Vagina (tissue), 2 donors: Measurements from ENCODE around the gene EML3. TPM values are rescaled to one million over a fixed set of nuclear protein-coding genes. Genes with fewer than 3 reads are reported as not detected.
"Not testable (repeated sequence)": the region's sequence is repeated elsewhere in the genome, so short reads cannot be mapped to it uniquely, and the experiment has no call there.

Source experiments
- DNase-seq, 2 donors: peaks; one replicate each; pipeline ENCODE4 v3.0.0-alpha.2; 2017; ENCODE audit errors: extremely low spot score in 2 of 2
- H3K27ac ChIP-seq: fragments of 200-600 bp; sonication (generic); one replicate; pipeline ENCODE4 v1.5.1; 2019
- H3K27me3 ChIP-seq: fragments of 200-600 bp; sonication (generic); one replicate; pipeline ENCODE4 v1.5.1; 2019
- H3K36me3 ChIP-seq, 2 donors: fragments of 200-600 bp; sonication (generic); one replicate each; pipeline ENCODE4 v1.5.1; 2017 to 2019
- H3K4me1 ChIP-seq: fragments of 200-600 bp; sonication (generic); one replicate; pipeline ENCODE4 v1.5.1; 2019
- H3K4me3 ChIP-seq, 2 donors: fragments of 200-600 bp; sonication (generic); 1 replicate in 1 of 2; 2 replicates in 1 of 2; pipeline ENCODE4 v1.5.1; 2016 to 2019
- H3K9me3 ChIP-seq: fragments of 200-600 bp; sonication (generic); one replicate; pipeline ENCODE4 v1.5.1; 2019
- CTCF ChIP-seq, 3 experiments: fragments of 450-650 bp in 2 of 3; fragments of 200-600 bp in 1 of 3; sonication (generic) in 1 of 3; IDR thresholded peaks; one replicate each; pipeline ENCODE4 v1.5.1; 2017 to 2019; ENCODE audit warnings: antibody characterized with exemption in 3 of 3, mild to moderate bottlenecking in 2 of 3, moderate library complexity in 2 of 3
- POLR2A ChIP-seq, 2 donors: fragments of 450-650 bp; IDR thresholded peaks; one replicate each; pipeline ENCODE4 v1.6.1; 2017; ENCODE audit warnings: antibody characterized with exemption in 2 of 2, mild to moderate bottlenecking in 2 of 2, moderate library complexity in 2 of 2
- POLR2AphosphoS5 ChIP-seq, 2 donors: sonication (generic); formaldehyde crosslinking; IDR thresholded peaks; one replicate each; pipeline ENCODE4 v1.9.0; 2017; ENCODE audit warnings: antibody characterized with exemption in 2 of 2, mild to moderate bottlenecking in 2 of 2, low read depth in 1 of 2; ENCODE audit not compliant: insufficient read depth in 1 of 2
- intact Hi-C: fragments of 100-400 bp; cut with DNase I; formaldehyde crosslinking; loops from one replicate; pipeline ENCODE4 v1.15.1; 2023
- total RNA-seq: library from RNA; depleted of rRNA; stranded (reverse); fragments of >200 nt; gene quantifications from one replicate; pipeline ENCODE4 v1.2.3, GENCODE V29; 2016

Gene EML3
- 69.0 TPM for total RNA-seq

- H3K4me3 ChIP-seq: peak within 1 kb of the TSS; percentile 83 to 96
- intact Hi-C loops: loop anchor here (10.0 kb wide), 1 partner anchor 1708 kb away; the partner anchor contains the start of gene PRPF19
- H3K27me3 ChIP-seq: no peaks in the 10 kb centered on the region
- H3K4me1 ChIP-seq: peaks cover 42% of the 10 kb centered on the region
- peaks cover 0 to 33% of the 10 kb centered on the region in 2 donors for H3K36me3 ChIP-seq
- no peak for DNase-seq
- H3K9me3 ChIP-seq: no peaks in the 10 kb centered on the region
- no peak for TF ChIP-seq POLR2A (IDR thresholded peaks at IDR 0.05)
- peak; percentile 65 to 100 (median 79) for TF ChIP-seq CTCF (IDR thresholded peaks at IDR 0.05)
- TF ChIP-seq POLR2AphosphoS5 (IDR thresholded peaks at IDR 0.05; ENCODE audit: insufficient read depth in 1 of 2, low read depth in 1 of 2): peak; percentile 42 to 74
- H3K27ac ChIP-seq: peak within 1 kb of the TSS; percentile 92
Observed at GRCh38 chr11:62612366-62613290, at the start of gene EML3, which contains the start of gene ROM1. Gene EML3, minus strand, starts transcription at chr11:62612775. Its CDS starts 318 bp downstream, at chr11:62612457. Gene ROM1, plus strand, starts transcription at chr11:62613257. Its CDS starts 25 bp downstream, at chr11:62613282.

DNA sequence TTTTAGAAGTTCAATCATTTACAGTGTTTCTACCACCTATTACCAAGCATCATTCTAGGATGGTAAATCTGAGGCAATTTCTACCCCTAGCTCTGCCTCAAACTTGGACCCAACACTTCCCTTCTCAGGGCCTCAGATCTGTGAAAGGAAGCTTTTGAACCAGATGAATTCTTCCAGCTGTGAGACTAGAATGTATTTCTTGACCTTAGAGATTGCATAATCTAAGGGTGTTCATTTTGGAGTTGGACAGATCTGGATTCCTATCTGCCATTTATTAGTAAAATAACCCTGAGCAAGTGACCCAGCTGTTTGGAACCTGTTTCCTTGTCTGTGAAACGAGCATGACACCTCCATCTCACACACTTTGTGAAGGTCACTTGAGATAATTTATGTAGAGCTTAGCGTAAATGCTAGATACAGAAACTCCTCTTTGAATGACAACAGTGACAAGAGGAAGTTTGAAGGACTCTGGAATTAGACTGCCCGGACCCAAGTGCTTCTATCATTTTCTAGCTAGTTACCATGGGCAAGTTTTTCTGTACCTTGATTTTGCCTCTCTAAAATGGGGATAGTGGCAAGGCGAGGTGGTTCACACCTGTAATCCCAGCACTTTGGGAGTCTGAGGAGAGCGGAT lies 44.3 kb upstream of the EML3 start:
- Histone ChIP-seq H3K27ac (no peak overlapping the region), H3K9me3 (no peaks in the 10 kb centered on the region), H3K27me3 (no peaks in the 10 kb centered on the region), H3K4me3 (no peak overlapping the region), H3K36me3 (no peaks in the 10 kb centered on the region), H3K4me1 (peaks cover 9% of the 10 kb centered on the region)
- no peak for TF ChIP-seq POLR2A (IDR thresholded peaks at IDR 0.05)
- intact Hi-C loops: no loop called here
- no peak for DNase-seq

DNA sequence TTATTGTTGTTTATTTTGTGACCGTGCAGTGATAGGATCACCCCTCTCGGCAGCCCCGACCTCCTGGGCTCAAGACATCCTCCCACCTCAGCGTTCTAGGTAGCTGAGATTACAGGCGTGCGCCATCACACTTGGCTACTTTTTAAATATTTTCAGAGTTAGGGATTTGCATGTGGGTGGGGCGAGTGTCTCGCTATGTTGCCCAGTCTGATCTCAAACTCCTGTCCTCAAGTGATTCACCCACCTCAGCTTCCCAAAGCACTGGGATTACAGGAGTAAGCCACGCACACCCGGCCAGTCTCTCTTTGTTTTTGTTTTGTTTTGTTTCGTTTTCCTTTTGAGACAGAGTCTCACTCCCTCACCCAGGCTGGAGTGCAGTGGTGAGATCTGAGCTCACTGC lies 41.7 kb upstream of the EML3 start:
- no peak for DNase-seq
- no peak overlapping the region for H3K27ac ChIP-seq
- H3K27me3 ChIP-seq: no peaks in the 10 kb centered on the region
- intact Hi-C loops: no loop called here
- peaks cover 0 to 3% of the 10 kb centered on the region in 2 donors for H3K36me3 ChIP-seq
- TF ChIP-seq POLR2AphosphoS5 (IDR thresholded peaks at IDR 0.05; ENCODE audit: insufficient read depth in 1 of 2, low read depth in 1 of 2) (no peak), POLR2A (IDR thresholded peaks at IDR 0.05) (no peak), CTCF (IDR thresholded peaks at IDR 0.05) (no peak)
- no peak overlapping the region for H3K4me3 ChIP-seq
- no peaks in the 10 kb centered on the region for H3K9me3 ChIP-seq
- peaks cover 20% of the 10 kb centered on the region for H3K4me1 ChIP-seq

DNA sequence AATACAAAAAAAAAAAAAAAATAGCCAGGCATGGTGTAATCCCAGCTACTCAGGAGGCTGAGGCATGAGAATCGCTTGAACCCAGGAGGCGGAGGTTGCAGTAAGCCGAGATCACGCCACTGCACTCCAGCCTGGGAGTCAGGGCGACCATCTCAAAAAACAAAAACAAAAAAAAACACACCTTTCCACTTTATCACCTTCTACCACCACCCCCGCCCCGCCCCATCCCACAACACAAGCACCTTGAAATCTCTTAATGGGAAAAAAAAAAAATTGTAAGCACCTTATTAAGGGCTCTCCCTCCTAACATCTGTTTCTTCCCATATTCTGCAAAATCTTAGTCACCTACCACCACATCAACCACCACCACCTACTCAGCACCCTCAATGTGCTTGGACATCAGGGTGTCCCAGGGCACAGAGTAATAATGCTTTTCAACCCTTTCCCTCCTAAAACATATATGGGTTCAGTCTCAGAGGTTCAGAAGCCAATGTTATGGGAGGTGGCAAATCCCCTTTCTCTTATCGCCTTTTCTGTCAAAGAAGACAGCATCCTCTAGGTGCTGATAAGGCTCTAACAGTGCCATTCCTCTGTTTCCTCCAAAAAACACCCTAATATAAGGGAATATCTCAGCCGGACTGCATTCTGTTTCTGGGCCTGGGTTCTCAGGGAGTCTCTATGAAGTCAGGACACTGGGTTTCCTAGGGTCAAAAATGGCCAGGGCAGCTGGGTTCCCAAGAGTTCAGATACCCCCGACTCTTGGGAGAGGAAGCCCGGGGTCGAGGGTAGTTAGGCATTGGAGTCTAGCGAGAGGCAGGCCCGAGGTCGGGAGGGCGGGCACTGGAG lies 39.8 kb upstream of the EML3 start:
- TF ChIP-seq CTCF (IDR thresholded peaks at IDR 0.05): no peak
- no peak for TF ChIP-seq POLR2AphosphoS5 (IDR thresholded peaks at IDR 0.05; ENCODE audit: insufficient read depth in 1 of 2, low read depth in 1 of 2)
- TF ChIP-seq POLR2A (IDR thresholded peaks at IDR 0.05): no peak
- no peak for DNase-seq
- H3K9me3 ChIP-seq: no peaks in the 10 kb centered on the region
- H3K27me3 ChIP-seq: no peaks in the 10 kb centered on the region
- H3K4me1 ChIP-seq: peaks cover 20% of the 10 kb centered on the region
- peaks cover 0 to 16% of the 10 kb centered on the region in 2 donors for H3K36me3 ChIP-seq
- H3K4me3 ChIP-seq: peak overlapping the region; percentile 86 to 94
- H3K27ac ChIP-seq: peak overlapping the region; percentile 93
- intact Hi-C loops: no loop called here

DNA sequence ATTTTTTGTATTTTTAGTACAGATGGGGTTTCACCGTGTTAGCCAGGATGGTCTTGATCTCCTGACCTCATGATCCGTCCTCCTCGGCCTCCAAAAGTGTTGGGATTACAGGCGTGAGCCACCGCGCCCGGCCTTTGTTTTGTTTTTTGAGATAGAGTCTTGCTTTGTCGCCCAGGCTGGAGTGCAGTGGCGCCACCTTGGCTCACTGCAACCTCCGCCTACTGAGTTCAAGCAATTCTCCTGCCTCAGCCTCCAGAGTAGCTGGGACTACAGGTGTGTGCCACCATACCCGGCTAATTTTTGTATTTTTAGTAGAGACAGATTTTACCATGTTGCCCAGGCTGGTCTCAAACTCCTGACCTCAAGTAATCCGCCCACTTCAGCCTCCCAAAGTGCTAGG lies 37.7 kb upstream of the EML3 start:
- H3K9me3 ChIP-seq, H3K27me3 ChIP-seq, intact Hi-C loops, DNase-seq, H3K27ac ChIP-seq, H3K4me3 ChIP-seq: not testable (repeated sequence)
- Histone ChIP-seq H3K4me1 (peaks cover 32% of the 10 kb centered on the region), H3K36me3 (peaks cover 0 to 16% of the 10 kb centered on the region in 2 donors)
